C1 segment of cervical spinal cord (tissue), 14 donors: ENCODE data around the gene AKR1B1.

Source experiments
- DNase-seq, 14 donors: peaks; one replicate each; lab custom pipeline; 2025; lab: John Stamatoyannopoulos, UW

Gene AKR1B1

GRCh38 chr7:134419085-134419484 lies 39.8 kb downstream of the AKR1B1 start:
- no peak for DNase-seq

- no peak for DNase-seq
Measured at GRCh38 chr7:134415700-134416099, 43.2 kb downstream of the AKR1B1 start.

GRCh38 chr7:134414109-134414508 lies 44.8 kb downstream of the AKR1B1 start:
- no peak for DNase-seq

- DNase-seq = no peak
Measured at GRCh38 chr7:134407311-134407710, 51.6 kb downstream of the AKR1B1 start.

- DNase-seq = no peak
Measured at GRCh38 chr7:134406431-134406830, 52.5 kb downstream of the AKR1B1 start.

GRCh38 chr7:134405299-134405698 lies 53.6 kb downstream of the AKR1B1 start:
- DNase-seq = no peak

- DNase-seq = no peak
Measured at GRCh38 chr7:134403062-134403461, 55.8 kb downstream of the AKR1B1 start.

- no peak for DNase-seq
Measured at GRCh38 chr7:134400859-134401258, 58.0 kb downstream of the AKR1B1 start.

- no peak for DNase-seq
Measured at GRCh38 chr7:134396031-134396430, 62.9 kb downstream of the AKR1B1 start.

- DNase-seq = no peak
Measured at GRCh38 chr7:134395604-134396003, 63.3 kb downstream of the AKR1B1 start.

GRCh38 chr7:134394056-134394455 lies 64.8 kb downstream of the AKR1B1 start:
- DNase-seq = no peak
